ENCODE data around the gene TMEM132E. TPM values are rescaled to one million over a fixed set of nuclear protein-coding genes. Genes with fewer than 3 reads are reported as not detected.

The TMEM132E gene
- total and polyA plus RNA-seq, 2 of the 4 experiments (the other 2 are of a cell fraction) = not detected

GRCh38 chr17:34609210-34609609 is 29.8 kb downstream of the TMEM132E start:
- ATAC-seq (ENCODE audit: low read depth) (no peak), DNase-seq (no peak)
- dilution Hi-C loops (cut with HindIII; ENCODE audit: low sequenced_read_pairs, unreplicated experiment) (no loop called here), in situ Hi-C loops (cut with MboI; ENCODE audit: low sequenced_read_pairs) (no loop called here), intact Hi-C loops (cut with micrococcal nuclease) (no loop called here)
- Histone ChIP-seq H3K4me3 (ENCODE audit: insufficient read depth, low read depth, low read length) (no peak overlapping the region), H4K5ac (ENCODE audit: low read depth, low read length) (no peak overlapping the region), H3K56ac (ENCODE audit: extremely low read depth, insufficient read depth, low read length) (no peak overlapping the region), H3K18ac (ENCODE audit: low read depth, low read length) (no peak overlapping the region), H3K36me3 (ENCODE audit: control insufficient read depth, insufficient read depth, low read length) (no peaks in the 10 kb centered on the region), H3K4me2 (ENCODE audit: low read depth, low read length) (no peak overlapping the region), H4K8ac (ENCODE audit: low read depth in 2 of 2, low read length in 2 of 2) (no peak overlapping the region), H2BK15ac (ENCODE audit: low read depth, low read length) (no peak overlapping the region), H4K20me1 (ENCODE audit: insufficient read depth, low read length) (no peaks in the 10 kb centered on the region), H3K9ac (ENCODE audit: low read depth, low read length) (no peak overlapping the region), H3K14ac (replicated peaks; ENCODE audit: low read depth, low read length) (no peak overlapping the region), H2BK120ac (ENCODE audit: low read depth, low read length) (no peak overlapping the region), H3K4me1 (ENCODE audit: control insufficient read depth, insufficient read depth, low read length) (no peaks in the 10 kb centered on the region), H2AFZ (replicated peaks; ENCODE audit: low read length, poor library complexity) (no peak overlapping the region), H2BK5ac (ENCODE audit: low read depth, low read length, poor library complexity, severe bottlenecking) (no peak overlapping the region), H3K23ac (ENCODE audit: low read depth, low read length) (no peak overlapping the region), H3K9me1 (ENCODE audit: insufficient read depth, low read length) (no peaks in the 10 kb centered on the region), H2AK9ac (replicated peaks; ENCODE audit: low read depth, low read length, poor library complexity) (no peak overlapping the region), H2BK20ac (ENCODE audit: low read depth, low read length) (no peak overlapping the region), H3K4ac (ENCODE audit: low read depth, low read length) (no peak overlapping the region), H4K91ac (ENCODE audit: insufficient read depth, low read depth, low read length) (no peak overlapping the region), H3K79me1 (ENCODE audit: low read depth in 1 of 2, low read length in 2 of 2) (no peaks in the 10 kb centered on the region), H2AK5ac (ENCODE audit: low read depth, low read length) (no peak overlapping the region), H3K9me3 (ENCODE audit: control insufficient read depth, insufficient read depth, low read length) (no peaks in the 10 kb centered on the region), H3K27me3 (ENCODE audit: control insufficient read depth, insufficient read depth, low read length) (peaks cover 4% of the 10 kb centered on the region), H3K27ac (ENCODE audit: insufficient read depth, low read length) (no peak overlapping the region)
- CTCF ChIA-PET = no interaction called here
- TF ChIP-seq POLR2A (IDR thresholded peaks at IDR 0.05; ENCODE audit: low read depth, low read length) (no peak), RCOR1 (IDR thresholded peaks at IDR 0.05; ENCODE audit: insufficient replicate concordance, low read length) (no peak), ELK1 (IDR thresholded peaks at IDR 0.05; ENCODE audit: borderline replicate concordance, low read depth, low read length) (no peak), RAD21 (IDR thresholded peaks at IDR 0.05; ENCODE audit: low read length) (no peak), RFX5 (IDR thresholded peaks at IDR 0.05; ENCODE audit: low read depth, low read length) (no peak), BHLHE40 (IDR thresholded peaks at IDR 0.05; ENCODE audit: low read depth, low read length) (no peak), MAFK (IDR thresholded peaks at IDR 0.05; ENCODE audit: low read depth, low read length) (no peak), USF2 (IDR thresholded peaks at IDR 0.05; ENCODE audit: low read depth, low read length) (no peak), MXI1 (IDR thresholded peaks at IDR 0.05; ENCODE audit: borderline replicate concordance, low read depth, low read length) (no peak), CEBPB (IDR thresholded peaks at IDR 0.05; ENCODE audit: low read depth, low read length) (no peak)
- POLR2A ChIA-PET (ENCODE audit: unreplicated experiment) = no interaction called here
- no TSS peak for BruUV-seq (replicated peaks)
- WGBS, 2 experiments (ENCODE audit: extremely low coverage in 2 of 2, insufficient read length in 1 of 2) = 60% methylated on average over 1 of the region's 5 CpGs; no CpG with 5 or more reads in 1 of the 2 experiments

All from IMR-90 (cell line).